ENCODE data around the gene DLL4. TPM values are rescaled to one million over a fixed set of nuclear protein-coding genes. Genes with fewer than 3 reads are reported as not detected.

Gene DLL4

DNA sequence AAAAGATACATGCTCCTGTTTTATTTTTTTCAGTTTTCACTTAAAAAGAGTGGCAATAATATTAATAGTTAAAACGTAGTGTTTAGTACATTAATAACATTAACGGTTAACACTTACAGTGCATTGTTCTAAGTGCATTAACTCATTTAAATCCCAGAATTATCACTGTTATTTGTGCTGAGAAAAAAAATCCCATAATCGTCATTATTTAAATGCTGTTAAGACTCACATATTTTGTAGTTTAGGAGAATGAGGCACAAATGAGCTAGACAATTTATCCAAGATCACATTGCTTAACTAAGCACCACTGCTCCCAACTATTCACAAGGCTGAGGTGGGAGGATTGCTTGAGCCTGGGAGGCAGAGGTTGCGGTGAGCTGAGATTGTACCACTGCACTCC is 59.0 kb downstream of the DLL4 start:
- Histone ChIP-seq H3K4ac (ENCODE audit: low read depth, low read length) (no peak overlapping the region), H3K36me3 (ENCODE audit: control insufficient read depth, insufficient read depth, low read length) (peaks cover 9% of the 10 kb centered on the region), H3K56ac (ENCODE audit: low read length) (no peak overlapping the region), H3K79me1 (ENCODE audit: low read length) (no peaks in the 10 kb centered on the region), H3K9ac (ENCODE audit: low read length) (no peak overlapping the region), H2BK5ac (ENCODE audit: low read length) (no peak overlapping the region), H4K5ac (ENCODE audit: low read length) (no peak overlapping the region), H3K79me2 (ENCODE audit: control insufficient read depth, insufficient read depth, low read length) (no peaks in the 10 kb centered on the region), H3K4me1 (ENCODE audit: control insufficient read depth, low read depth, low read length) (no peaks in the 10 kb centered on the region), H2BK120ac (ENCODE audit: low read depth, low read length) (no peak overlapping the region), H3K27ac (ENCODE audit: low read depth, low read length) (no peak overlapping the region), H2BK15ac (replicated peaks; ENCODE audit: low read depth) (no peak overlapping the region), H3K18ac (ENCODE audit: low read length) (no peak overlapping the region), H3K23ac (ENCODE audit: low read length) (no peak overlapping the region), H4K8ac (ENCODE audit: low read depth, low read length) (no peak overlapping the region), H2AK5ac (ENCODE audit: low read length) (no peak overlapping the region), H3K4me3 (ENCODE audit: low read length) (no peak overlapping the region), H3K4me2 (ENCODE audit: low read length) (no peak overlapping the region), H3K27me3 (ENCODE audit: insufficient read depth, low read length, poor library complexity) (no peaks in the 10 kb centered on the region)
- WGBS (ENCODE audit: extremely low coverage, insufficient coverage, low lambda C conversion rate) = no CpG with 5 or more reads among the region's 4 CpGs
- DNase-seq = no peak

Small RNA genes lying within 50 kb of the gene (small RNA-seq; reads per million reads assigned to genes)
- not detected for gene ISCA1P4 (ENCODE audit: insufficient read depth)

Data from mesendoderm (in vitro differentiated cells).